NCI-H1694 (cell line): ENCODE data around the gene SGSM1.
"Not testable (repeated sequence)": the region's sequence is repeated elsewhere in the genome, so short reads cannot be mapped to it uniquely, and the experiment has no call there.

ENCODE experiments used
- DNase-seq: peaks from one replicate; lab custom pipeline; 2025; lab: John Stamatoyannopoulos, UW

Gene SGSM1

GRCh38 chr22:24836282-24836681 lies 30.3 kb downstream of the SGSM1 start:
- no peak for DNase-seq

DNA sequence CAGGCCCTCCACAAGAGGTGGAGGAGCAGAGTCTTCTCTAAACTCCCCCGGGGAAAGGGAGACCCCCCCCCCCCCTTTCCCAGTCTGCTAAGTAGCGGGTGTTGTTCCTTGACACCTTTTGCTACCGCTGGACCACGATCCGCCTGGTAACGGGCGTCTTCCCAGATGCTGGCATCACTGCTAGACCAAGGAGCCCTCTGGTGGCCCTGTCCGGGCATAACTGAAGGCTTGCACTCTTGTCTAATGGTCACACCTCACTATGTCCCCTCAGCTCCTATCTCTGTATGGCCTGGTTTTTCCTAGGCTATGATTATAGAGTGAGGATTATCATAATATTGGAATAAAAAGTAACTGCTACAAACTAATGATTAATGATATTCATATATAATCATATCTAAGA lies 31.5 kb downstream of the SGSM1 start:
- DNase-seq, result not testable (repeated sequence)

- no peak for DNase-seq
Measured at GRCh38 chr22:24841261-24841660, 35.2 kb downstream of the SGSM1 start.

DNA sequence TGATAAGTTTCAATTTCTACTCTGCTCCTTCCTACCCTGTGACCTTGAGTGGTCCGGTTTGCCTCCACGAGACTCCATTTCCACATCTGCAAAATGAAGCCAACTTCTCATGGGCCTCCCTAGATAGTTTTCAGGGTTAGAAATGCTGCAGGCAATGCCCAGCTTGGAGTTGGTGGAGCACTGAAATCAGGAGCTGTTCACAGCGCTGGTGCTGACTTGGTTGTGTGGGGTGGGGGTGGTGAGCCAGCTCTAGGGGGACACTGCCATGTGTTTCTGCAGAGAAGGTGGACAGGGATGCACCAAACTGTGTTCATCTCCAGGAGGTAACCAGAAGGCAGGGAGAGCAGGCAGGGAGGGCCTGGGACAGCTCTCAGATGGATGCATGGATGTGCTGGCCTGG lies 37.0 kb downstream of the SGSM1 start:
- no peak for DNase-seq

- DNase-seq, result no peak
Measured at GRCh38 chr22:24845041-24845898, 39.3 kb downstream of the SGSM1 start.

- no peak for DNase-seq
Measured at GRCh38 chr22:24847490-24847889, 41.5 kb downstream of the SGSM1 start.

GRCh38 chr22:24848559-24849168 lies 42.7 kb downstream of the SGSM1 start:
- no peak for DNase-seq

GRCh38 chr22:24855794-24856193 lies 49.8 kb downstream of the SGSM1 start:
- DNase-seq, result no peak

DNA sequence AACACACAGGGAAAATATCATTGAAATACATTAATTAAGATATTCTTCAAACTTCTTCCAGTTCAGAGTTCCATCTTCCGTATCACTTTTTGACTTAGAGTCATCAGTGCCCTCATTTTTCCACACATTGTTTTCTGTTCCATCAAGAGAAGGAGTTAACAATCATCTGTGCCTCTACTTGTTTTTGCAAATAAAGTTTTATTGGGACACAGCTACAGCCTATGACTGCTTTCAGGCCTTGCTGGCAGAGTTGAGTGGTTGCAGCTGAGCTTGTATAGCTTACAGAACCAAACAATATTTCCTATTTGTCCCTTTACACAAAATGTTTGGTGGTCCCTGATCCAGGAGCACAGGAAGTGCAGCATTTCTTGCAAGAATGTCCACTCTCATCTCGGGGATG lies 51.6 kb downstream of the SGSM1 start:
- no peak for DNase-seq

- DNase-seq, result no peak
Measured at GRCh38 chr22:24859587-24859986, 53.6 kb downstream of the SGSM1 start.

DNA sequence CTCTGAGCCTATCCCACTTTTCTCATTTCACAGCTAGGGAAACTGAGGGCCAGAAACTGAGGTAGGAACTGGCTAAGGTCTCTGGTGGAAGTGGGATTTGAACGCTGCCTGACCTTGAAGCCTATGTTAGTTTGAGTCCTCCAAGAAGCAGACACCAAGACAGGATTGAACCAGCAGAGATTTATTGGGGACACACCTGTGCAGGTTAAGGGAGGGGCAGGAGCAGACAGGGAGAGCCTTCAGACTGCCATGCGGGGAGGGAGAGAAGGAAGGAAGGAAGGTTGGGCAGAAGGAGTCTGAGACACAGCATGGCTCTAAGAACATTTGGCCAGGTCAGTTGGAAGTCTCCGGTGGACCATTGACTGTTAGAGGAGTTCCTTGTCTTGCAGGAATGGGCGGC lies 59.5 kb downstream of the SGSM1 start:
- no peak for DNase-seq

- DNase-seq, result no peak
Measured at GRCh38 chr22:24867323-24868022, 61.5 kb downstream of the SGSM1 start.

DNA sequence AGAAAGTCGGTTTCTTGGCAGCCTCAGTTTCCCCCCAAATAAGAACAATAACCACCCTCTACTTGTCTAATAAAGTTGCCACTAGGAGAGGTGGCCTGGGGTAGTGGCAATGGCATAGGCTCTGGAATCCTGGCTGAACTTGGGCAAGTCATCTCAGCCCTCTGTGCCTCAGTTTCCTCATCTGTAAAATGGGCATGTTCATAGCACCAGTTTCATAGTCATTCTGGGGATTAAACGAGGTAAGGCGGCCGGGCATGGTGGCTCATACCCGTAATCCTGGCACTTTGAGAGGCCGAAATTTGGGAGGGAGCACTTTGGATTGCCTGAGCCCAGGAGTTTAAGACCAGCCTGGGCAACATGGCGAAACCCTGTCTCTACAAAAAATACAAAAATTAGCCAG lies 63.0 kb downstream of the SGSM1 start:
- DNase-seq, result no peak

GRCh38 chr22:24871611-24872205 lies 65.7 kb downstream of the SGSM1 start:
- DNase-seq, result no peak

GRCh38 chr22:24873226-24873625 lies 67.2 kb downstream of the SGSM1 start:
- DNase-seq, result peak; percentile 0

DNA sequence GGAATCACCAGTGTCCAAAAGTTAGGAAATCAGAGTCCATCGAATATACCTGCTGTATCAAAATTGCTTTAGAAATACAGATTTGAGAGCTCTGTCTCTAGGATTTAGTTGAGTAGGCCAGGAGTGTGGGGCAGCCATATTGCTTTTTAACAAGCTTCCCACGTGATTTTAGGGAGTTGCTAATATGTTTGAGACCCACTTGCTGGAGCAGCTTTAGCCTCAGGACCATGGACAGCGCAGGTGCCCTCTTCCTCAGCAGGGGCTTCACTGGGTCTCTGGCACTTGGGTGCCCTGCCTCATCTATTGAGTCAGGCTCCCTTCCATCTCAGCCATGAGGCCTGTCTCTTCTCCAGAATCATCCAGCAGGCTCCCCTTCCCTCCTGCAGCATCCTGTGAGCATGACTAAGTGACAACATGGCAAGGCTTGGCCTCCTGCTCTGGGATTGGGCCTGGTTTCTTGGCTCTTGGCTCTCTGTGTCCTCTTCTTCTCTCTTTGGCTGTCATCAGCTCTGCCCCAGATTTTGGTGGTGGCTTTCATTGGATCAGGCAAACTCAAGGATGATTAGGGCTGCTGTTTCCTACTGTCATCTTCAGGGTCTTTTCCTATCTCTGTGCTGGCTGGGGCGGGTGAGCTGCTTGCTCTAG lies 70.0 kb downstream of the SGSM1 start:
- no peak for DNase-seq

GRCh38 chr22:24876700-24877099 lies 70.7 kb downstream of the SGSM1 start:
- DNase-seq, result no peak

DNA sequence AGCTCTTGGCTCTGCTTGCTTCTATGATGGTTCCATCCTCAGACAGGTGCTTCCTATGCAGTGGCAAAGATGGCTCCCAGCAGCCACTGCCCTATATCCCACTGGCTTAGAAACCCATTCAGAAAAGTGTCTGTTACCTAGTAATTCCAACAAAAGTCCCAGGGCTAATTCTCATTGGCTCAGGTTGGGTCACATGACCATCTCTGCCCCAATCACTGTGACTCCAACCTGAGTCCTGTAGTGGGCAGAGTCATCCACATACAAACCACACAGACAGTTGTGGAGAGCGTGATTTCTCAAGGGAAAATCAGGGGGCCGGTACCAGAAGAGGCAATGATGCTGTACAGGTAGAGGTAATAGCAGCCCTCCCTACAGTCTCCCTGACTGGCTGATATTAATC lies 73.0 kb downstream of the SGSM1 start:
- no peak for DNase-seq

- no peak for DNase-seq
Measured at GRCh38 chr22:24883432-24883831, 77.4 kb downstream of the SGSM1 start.

GRCh38 chr22:24887260-24887659 lies 81.2 kb downstream of the SGSM1 start:
- DNase-seq, result no peak

GRCh38 chr22:24893341-24894070 lies 87.5 kb downstream of the SGSM1 start:
- no peak for DNase-seq
